Activated naive CD8-positive, alpha-beta T cell treated with anti-CD3 and anti-CD28 coated beads, Interleukin-2, amount 50 U/mL, for 16 hours (primary cell): ENCODE data around the gene SMARCD2.
"Not testable (repeated sequence)": the region's sequence is repeated elsewhere in the genome, so short reads cannot be mapped to it uniquely, and the experiment has no call there.

Experiments
- DNase-seq: peaks from one replicate; pipeline ENCODE4 v3.0.0-alpha.2; 2020; ENCODE audit warnings: low read depth, low spot score

Gene SMARCD2

DNA sequence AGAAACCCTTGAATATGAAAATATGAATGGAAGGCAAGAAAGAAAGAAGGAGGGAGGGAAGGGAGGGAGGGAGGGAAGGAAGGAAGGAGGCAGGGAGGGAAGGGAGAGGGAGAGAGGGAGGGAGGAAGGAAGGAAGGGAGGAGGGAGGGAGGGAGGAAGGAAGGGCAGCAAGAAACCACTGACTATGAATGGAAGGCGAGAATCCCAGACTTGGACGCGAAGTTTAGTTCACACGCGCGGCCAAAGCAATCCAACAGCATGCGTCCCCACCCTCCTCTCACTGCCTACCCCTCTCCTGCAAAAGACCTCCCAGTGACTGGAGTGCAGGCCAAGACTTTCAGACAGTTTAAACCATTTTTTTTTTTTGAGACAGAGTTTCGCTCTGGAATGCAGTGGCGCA lies 7.9 kb upstream of the SMARCD2 start:
- no peak for DNase-seq

DNA sequence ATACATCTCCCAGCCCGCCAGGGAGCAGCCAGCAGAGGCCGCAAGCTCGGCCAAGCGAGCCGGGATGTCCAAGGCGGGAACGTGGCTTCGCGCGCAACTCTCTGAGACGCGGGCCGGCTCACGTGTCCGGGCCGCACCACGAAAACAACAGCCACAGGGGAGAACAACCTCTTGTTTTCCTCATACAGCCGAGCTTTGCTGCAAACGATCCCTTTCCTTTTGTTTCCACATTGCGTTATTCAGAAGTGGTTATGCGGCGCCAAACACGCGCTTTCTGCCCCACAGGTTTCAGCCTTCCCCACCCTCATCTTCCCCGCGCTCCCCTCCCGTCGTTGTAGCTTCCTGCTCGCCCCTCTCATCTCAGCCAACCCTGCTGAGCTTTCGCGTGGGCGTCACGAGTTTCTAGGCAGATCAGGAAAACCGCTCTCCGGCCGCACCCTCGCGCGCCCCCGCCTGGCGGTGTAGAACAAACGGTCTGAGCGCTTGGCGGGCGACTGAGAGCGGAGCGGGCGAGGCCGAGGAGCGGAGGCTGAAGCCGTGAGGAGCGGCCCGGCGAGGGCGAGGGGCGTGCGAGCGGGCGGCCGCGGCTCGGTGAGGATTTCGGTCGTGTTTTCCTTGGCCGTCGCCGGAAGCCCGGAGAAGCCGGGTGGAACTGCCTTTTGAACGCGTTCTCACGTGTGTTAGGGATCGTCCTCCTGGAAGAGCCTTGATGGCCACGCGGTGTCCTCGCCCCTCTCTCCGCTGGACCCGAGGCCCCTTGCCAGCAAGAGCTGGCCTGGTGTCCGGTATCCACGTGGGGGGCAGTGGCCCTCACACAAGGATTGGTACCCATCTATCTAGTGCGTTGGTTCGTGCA lies 6.6 kb upstream of the SMARCD2 start:
- peak; percentile 97 for DNase-seq

DNA sequence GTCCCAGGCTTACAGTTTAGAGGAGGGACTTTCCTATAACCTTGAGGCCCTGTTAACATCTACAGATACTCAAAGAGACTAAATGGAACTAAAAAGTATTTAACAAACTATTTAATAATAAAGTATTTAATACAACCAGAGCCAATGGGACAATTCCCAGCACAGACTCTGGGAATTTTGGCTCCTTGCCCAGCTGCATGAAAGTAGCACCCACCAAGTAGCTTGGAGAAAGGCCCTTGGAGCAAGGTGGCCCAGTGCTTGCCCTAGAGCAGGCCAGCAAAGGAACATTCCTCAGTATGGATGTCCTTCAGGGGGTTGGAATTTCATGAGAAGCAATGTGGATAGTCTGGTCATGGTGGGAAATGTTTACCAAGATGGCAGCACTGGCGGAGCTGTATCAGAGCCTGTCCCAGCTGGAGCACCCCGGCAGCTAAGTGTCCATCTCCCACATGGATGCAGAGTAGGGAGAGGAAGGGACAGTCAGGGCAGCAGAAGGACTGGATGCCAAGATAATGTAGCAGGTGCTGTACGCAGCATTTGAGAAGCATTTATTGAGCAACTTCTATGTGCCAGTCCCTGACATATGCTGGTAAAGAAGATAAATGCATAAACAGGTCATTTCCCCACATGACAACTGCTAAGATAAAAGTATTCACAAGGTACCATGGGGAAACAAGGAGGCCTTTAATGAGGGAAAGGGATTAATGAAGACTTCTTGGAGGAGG lies 5.2 kb upstream of the SMARCD2 start:
- DNase-seq = no peak

DNA sequence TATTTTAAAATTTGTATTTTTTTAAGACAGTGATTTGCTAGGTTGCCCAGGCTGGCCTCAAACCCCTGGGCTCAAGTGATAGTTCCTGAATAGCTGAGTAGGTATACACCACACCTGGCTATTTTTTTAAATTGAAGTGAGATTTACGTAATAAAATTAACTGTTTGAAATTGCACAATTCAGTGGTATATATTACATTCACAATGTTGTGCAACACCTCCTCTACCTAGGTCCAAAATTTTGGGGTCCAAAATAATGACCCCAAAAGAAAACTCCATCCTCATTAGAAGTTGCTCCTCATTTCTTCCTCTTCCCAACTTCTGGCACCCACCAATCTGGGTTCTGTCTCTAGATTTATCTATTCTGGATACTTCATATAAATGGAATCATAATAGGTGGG lies 3.0 kb upstream of the SMARCD2 start:
- DNase-seq = no peak

DNA sequence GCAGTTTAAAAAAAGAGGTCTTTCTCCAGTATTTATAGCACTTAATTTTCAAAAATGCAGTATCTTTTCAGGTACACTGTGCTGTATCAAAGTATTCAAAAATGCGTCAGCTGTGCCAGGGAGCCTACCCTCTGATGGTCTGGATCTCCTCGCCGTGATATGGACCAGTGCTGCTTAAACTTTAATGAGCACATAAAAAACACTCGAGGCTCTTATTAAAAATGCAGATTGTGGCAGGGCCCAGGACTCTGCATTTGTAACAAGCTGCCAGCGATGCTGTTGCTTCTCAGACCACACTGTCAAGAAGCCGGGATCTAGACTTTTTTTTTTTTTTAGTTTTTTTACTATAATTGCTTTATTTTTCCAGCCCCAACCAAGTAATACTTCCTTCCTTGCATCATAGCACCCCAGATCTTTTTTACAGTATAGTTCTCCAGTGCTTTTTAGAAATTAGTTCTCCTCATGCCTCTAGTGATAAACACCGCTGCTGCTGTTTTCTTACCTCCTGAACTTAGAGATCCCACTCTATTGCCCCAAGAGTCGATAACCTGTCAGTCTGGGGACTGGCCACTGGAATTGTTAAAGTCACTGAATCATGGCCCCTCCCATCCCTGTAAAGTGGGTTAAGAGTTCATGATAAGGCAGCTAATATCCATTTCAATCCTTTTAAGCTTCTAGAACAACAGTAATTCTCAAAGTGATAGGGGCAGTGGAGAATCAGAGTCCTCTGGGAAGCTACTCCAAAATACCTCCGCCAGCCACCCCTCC lies 1.6 kb upstream of the SMARCD2 start:
- DNase-seq = no peak

DNA sequence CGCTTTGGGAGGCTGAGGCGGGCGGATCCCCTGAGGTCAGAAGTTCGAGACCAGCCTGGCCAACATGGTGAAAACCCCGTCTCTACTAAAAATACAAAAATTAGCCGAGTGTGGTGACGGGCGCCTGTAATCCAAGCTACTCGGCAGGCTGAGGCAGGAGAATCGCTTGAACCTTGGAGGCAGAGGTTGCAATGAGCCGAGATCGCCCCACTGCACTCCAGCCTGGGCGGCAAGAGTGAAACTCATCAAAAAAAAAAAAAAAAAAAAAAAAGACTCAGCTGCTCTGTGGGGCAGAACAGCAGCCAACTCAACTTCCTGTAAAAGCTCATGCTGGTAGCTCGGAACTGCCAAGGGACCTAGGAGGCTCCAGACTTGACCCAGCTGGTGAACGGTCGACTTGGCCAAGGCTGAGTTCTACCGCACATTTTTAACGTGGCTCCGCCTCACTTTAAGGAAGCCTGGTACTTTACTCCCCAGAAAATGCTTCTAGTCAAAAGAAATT lies 953 bp upstream of the SMARCD2 start:
- DNase-seq = not testable (repeated sequence)

DNA sequence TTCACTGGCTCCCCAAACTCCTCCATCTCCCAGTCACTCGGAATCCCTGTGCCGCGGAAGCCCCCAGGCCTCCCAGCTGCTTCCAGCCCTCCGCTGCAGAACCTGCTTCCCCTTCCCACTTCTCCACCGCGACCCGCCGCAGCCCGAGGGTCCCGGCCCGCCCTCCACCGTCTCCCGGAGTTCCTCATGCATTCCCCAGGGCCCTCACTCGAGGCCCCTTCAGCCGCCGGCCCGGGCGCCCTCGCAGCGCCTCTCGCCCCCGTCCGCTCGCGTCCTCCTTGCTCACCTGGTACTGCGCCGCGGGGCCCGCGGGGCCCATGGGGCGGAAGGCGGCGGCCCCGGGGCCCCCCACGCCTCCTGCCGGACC lies 329 bp downstream of the SMARCD2 start:
- DNase-seq = no peak

DNA sequence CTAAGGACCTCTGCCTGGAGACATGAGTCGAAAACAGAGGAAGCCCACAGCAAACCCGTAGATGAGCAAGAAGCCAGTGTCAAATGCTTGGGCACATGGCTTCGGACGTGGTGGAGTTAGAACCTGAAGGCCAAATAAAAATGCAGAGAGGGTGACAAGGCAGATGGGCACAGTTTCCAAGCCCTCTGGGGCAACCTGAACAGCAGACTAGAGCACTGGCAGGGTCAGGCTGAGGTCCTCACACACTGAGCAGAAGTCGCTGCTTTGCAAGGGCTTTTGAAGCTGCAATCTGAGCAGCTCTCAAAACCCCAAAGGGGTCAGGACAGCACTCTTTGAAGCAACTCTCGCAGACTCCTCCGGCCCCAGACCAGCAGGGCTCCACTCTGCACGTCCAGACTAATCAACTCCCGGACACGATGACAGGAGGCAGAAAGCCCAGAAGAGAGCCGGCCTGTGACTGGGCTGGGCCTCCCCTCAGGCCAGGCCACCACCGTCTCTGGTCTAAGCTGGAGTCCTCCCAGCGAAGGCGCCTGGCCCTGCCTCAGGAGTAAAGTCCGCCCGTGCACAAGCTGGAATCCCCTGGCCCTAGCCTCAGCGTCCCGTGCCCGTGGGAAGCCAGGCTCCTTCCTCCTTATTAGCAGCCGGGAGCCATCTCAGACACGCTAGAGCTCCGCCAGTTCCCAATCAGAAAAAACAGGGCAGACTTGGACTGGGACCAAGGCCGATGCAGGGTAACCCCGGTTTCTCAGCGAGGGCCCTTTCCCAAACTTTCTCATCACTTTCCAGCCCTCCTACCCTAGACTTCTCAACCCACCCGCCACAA lies 924 bp downstream of the SMARCD2 start:
- DNase-seq = no peak

DNA sequence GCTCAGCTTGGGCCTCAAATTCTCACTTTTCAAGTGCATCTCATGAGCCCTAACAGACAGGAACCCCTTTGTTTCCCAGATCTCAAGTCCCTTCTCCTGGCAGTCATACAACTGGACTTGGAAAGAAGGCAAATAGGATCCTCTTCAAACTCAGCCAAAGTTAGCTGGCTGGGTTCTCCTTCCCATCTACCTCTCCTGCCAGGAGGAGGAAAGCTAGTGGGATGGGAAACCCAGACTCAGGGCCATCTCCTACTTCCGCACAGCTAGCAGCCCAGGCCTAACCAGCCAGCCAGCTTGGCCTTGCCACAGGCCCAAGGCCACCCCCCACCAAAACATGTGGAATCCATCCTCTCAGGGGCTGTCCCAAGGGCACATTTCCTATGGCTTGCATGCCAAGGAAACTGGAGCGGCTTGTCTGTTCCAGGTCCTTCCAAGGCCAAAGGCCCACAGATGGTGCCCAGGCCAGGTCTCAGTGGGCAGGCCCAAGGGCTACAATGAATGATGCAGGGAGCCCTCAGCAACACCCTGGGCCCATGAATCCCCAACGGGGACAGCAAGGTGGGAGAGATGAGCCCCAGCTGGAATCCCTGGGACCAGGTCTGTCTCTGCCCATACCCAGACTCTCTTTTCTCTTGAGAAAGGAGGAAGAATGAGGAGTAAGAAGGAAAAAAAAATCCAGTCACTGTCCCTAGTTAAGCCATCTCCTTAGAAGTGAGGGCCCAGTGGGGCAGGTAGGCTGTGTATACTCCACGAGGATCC lies 1.7 kb downstream of the SMARCD2 start:
- no peak for DNase-seq

DNA sequence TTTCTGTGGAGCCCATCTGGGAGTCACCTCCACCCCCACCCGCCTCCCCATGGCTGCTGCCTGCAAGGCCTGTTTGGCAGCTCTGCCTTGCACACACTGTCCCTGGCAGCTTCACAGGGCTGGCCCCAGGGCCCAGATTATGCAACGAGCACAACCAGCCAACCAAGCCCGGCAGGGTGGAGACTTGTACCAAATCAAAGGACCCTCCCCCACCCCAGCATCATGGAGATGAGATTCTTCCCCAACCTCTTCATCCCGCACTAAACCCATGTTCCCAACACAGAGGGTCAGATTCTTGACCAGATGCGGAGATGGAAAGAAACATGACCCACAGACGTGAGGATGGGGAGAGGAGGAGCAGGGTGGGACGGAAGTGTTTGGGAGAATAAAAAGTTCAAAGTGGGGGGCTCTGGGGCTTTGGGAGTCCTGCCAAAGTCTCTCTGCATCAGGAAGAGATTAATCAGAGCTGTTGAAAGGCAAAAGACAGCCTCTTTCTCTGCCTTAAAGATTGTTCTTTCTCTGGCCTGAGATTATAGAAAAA lies 3.8 kb downstream of the SMARCD2 start:
- DNase-seq = no peak

DNA sequence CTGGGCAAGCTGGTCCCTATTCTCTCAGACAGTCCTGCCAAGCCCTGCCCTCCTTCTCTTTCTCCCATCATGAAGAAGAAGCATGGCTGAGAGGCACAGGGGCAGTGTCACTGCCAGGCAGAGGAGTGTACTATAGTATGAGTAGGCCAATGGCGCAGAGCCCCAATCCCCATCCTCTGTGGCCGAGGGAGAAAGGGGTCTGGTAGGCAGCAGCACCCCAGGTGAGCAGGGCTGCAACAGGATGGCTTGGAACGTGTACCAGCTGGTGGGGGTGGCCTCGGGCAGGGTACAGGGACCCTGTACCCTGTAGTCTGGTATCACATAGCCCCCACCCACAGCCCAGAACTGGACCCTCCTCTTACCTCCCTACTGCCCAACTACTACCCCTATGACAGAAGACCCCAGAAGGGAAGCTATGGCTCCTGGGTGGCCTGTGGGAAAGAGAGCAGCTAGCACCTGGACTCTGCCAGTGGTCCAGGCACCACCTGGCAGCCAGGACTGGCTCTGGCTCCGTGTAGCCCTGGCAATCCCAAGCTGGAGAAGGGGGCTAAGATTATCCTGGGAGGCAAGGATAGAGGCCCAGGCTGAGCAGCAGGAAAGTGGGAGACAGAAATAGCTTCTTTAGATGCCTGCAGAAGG lies 4.4 kb downstream of the SMARCD2 start:
- no peak for DNase-seq

DNA sequence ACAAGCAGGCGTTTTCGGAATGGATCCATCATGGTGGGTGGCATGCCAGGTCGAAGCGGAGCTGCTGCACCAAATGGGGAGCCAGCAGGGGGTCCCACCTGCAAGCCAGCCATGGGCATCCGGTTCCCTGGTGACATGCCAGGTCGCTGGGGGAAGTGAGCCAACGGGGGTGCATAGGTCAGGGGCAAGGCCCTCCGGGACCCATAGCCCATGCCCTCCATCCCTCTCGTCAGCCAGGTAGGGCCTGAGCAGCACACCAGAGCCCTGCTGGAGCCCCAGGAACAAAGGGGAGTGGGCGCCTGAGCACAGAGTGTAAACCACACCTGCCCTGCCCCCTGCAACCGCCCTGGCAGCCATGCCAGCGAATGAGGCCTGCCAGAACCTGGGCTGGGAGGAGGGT lies 5.0 kb downstream of the SMARCD2 start:
- no peak for DNase-seq

DNA sequence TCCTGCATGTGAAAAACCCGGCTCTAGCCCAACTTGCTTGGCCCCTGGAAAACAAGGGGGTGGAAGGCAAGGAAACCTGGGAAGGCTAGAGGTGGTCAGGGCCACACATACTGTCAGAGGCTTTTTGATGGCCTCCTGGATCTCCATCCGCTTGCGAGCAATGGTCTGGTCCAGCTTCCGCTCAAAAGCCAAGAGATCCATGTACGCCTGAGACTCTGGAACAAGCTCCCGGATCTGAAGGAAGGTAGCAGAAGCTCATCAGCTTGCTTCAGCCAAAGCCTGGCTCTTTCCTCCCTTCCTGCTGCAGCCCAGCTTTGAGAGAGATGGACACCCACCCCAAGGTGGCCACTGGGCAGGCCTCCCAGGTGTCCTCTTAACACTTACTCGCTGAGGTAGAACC lies 5.7 kb downstream of the SMARCD2 start:
- no peak for DNase-seq

DNA sequence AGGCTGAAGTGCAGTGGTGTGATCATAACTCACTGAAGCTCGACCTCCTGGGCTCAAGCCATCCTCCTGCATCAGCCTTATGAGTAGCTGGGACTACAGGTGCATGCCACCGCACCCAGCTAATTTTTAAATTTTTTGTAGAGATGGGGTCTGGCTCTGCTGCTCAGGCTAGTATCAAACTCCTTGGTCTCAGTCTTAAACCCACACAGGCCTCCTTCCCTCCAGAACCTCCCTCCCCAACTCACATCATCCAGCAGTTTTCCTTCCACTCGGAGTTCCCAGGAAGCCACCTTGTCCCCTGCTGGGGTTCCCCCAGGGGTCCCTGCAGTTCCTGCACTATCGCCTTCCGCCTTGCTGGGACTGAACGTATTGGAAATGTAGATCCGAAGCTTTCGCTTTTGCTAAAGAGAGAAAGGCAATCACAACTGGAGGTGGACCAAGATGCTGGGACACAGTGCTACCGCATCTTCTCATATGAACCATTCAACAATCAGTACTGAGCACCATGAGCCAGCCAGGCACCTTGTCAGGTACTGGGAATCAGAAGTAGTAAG lies 7.2 kb downstream of the SMARCD2 start:
- DNase-seq = no peak

DNA sequence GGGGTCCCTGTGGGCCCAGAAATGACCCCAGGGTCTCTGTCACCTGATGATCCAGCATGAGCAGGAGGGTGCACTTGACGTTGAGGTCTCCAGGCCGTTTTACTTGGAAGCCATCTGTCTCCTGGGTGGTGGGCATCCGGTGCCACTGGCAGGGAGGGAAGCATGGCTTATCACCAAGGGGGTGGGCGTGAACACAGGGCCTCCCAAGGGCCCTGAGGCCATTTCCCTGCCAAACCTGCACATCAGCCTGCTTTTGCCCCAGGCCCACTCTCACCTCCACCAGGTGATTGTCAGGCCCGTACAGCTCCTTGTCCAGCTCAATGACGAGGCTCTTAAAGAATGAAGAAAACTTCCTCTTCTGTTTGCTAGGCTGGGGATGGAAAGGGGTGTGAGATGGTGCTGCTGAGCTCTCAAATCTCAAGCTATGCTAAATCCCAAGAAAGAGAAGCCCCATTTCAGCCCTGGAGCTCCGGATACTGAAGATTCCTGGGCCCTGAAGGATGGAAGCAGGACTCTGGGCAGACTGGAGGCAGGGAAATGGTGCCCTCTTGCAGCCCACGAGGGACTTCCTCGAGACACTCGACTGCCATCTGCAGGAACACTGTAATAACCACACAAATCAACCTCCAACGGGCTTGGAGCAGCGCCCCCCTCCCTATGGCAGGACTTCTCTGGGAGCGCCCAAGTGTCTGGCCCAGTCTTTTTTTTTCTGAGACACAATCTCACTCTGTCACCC lies 7.9 kb downstream of the SMARCD2 start:
- DNase-seq = peak; percentile 37

DNA sequence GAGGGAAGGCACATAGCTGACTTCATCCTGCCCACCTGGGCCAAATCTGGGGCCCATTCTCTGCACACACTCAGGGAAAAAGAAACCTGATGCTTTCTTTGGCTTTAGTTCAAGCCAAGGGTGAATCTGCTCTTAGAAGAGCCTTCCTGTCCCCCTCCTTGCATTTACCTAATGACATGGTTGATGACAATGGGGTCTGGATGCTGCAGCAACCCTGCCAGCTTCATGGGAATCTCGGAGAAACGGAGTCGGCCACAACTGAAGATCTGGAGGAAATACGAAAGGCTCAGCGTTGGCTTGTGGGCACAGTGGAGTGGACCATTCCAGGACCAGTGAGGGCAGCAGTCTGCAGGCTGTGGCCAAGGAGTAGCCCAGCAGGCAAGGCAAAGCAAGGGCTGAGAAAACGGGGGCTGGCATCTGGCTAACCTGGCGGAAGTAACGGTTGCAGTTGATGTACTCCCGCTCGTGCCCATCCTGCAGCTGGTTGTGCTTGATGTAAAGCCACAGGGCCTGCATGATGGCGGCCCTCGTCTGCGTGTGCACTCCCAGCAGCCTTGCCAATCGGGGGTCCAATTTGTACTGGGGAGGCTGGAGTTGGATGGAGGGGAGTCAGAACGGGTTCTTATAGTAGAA lies 8.6 kb downstream of the SMARCD2 start:
- DNase-seq = no peak

DNA sequence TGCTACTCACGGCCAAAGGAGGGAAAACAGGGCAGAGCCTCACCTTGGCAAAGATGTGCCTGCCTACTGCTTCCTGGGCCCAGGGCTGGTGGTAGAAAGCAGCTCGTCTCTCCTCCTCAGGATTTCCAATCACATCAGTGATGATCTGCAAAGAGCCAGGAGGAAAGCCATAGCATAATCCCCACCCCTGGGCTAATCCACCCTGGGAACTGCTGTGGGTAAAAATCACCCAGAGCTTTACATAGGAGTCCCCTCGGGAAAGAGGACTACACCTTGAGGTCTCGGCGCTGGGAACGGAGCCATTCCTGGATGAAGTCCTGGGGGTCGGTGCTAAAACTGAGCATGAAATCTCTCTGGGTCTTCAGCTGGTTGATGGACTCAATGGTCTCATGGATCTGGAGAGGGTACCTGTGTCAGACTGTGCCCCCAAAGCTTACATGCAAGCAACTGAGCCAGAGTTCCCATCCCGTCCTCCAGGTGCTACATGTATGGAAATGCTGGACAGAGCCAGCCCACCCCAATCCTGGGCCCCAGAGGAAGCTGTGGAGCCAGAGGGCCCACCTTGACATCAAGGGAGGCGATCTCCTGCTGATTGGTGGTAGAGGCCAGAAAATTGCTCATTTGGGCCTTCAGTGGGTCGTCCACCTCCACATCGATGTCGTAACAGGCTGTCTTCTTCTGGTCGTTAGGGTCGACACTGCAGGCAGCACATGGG lies 9.3 kb downstream of the SMARCD2 start:
- no peak for DNase-seq

DNA sequence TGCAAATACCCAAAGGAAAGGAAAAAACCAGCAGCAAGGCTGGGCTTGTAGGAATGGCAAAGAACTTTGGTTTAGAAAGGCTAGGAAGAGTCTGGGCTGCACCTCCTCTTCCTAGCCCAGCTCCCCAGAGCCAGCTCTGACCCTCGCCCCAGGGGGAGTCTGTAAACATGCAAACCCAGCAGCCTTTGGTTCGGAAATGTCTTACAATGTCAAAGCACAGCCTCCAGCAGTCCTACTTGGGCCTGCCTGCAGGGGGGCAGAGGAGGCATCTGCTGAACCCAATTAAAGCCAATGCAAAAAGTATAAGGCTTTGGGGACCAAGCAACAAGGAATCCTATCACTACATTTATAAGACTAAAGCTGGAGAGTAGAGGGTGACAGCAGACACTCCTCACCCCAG lies 10.0 kb downstream of the SMARCD2 start:
- no peak for DNase-seq
